Occipital lobe (tissue), 2 donors: ENCODE measurements around the gene CNTN5. TPM values are rescaled to one million over a fixed set of nuclear protein-coding genes. Genes with fewer than 3 reads are reported as not detected.
"Not testable (repeated sequence)": the region's sequence is repeated elsewhere in the genome, so short reads cannot be mapped to it uniquely, and the experiment has no call there.

Source experiments
- DNase-seq: peaks from one replicate; lab custom pipeline; 2025; lab: John Stamatoyannopoulos, UW
- total RNA-seq: library from RNA; depleted of rRNA; stranded (reverse); fragments of >200 nt; gene quantifications from one replicate; pipeline ENCODE4 v1.2.3, GENCODE V29; 2014

CNTN5 gene
- total RNA-seq, 1 donor from 2014 or later, result 10.6 TPM

DNA sequence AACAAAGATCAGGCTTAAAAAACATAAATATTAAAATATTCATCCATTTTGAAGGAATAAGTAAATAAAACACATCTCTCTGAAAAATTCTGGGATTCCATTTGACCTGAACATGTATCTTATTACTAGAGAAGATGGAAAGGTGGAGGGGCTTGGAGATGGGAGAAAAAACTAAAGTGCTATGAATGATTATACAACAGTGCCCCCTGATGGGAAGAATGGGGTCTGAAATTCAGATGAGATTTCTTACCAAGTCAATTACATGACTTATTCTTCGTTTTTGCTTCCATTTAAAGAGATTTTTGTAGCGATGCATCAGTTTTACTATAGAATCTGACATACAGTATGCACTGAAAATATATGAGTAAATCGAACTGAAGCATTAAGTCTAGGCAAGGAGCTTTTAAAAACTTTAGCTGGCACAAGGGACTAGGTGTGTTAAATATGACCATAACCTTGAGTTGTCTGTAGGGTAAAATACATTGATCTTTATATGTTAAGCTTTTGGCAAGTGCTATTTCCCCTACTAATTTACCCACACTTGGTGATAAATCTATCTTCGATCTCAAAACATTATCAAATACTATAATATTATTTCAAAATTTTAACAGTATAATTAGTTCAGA, 718.8 kb downstream of the CNTN5 start:
- DNase-seq, result no peak

DNA sequence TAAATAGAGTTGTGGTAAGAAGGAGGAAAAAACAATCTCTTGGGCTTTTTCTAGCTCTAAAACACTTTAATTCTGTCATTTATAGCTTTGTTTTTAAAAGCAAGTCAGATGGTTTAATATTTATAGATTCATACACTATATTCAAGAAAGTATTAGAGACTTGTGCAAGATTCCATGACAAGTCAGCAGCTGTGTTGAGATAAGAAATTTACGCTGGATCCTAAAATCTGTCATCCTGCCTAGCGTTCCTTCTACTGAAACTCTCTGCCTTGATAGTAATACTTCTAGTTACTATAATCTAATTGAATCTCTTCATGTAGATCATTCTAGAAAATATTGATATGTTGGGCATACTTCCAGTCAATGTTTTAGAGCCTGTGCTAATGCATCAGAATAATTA, 721.8 kb downstream of the CNTN5 start:
- no peak for DNase-seq

DNA sequence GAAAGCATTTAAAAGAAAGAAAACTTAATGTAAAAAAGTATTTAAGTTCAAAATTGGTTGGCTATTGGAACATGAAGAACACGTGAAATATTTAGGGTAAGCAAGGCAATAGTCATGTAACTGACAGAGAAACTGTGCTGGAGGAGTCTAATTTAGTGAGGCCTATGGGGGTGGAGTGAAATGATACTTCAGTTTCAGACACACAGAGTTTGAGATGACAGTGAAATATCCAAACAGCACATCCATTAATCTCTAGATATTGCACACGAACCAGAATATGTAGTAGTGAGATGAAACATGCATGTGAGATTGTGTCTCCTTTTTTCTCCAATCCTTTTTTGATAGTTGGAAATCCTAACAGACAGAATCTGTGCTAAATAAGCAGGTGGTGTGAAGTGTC, 739.0 kb downstream of the CNTN5 start:
- DNase-seq, result no peak

DNA sequence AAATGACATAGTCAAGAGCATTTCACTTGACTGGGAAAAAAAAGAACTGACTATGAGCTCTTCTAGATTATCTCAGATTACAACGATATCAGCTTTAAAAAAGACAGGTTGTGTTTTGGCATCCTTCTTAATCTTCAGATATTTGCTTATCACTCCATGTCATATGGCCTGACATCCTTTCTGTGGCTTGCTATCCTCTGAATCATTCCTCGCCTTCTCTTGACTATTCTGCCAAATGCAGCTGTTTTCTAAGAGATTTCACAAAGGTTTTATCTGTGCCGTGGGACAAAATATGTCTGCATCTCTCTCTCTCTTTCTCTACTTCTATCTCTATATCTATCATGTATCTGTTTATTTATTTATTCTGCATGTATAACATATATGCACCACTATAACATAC, 746.1 kb downstream of the CNTN5 start:
- DNase-seq, result no peak

DNA sequence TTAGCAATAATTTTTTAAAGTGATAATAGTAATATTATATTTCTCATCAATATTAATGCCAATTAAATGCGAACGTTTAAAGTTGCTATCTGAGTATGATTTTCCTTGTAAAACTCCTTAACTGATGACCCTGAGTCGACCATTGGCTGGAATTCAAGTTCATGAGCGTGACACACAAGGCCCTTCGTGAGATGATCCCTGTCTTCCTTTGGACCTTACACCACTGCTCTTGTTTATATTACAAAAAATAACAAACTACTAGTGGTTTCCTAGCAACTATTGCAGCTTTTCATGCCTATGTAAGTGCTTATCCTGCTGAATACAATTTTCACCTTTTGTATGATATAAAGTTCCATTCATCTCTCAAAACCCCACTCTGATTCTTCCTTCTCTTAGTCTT, 752.9 kb downstream of the CNTN5 start:
- DNase-seq, result no peak

DNA sequence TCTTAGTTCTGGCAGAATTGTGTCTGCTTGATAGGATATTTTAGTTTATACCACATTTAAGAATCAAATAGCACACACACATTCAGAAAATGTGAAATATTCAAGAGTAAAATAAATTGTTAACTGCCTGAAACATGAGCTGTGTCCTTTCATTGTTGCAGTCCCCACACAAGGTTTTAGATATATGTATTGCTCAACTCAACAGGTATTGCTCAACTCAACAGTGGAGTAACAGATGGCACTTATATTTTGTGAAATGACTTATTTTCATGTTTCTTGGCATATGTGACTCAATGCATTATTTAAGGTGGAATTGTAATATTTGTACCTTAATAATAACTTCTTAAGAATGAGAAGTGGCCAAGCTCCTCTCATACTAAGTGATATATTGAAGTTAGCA, 760.3 kb downstream of the CNTN5 start:
- no peak for DNase-seq

DNA sequence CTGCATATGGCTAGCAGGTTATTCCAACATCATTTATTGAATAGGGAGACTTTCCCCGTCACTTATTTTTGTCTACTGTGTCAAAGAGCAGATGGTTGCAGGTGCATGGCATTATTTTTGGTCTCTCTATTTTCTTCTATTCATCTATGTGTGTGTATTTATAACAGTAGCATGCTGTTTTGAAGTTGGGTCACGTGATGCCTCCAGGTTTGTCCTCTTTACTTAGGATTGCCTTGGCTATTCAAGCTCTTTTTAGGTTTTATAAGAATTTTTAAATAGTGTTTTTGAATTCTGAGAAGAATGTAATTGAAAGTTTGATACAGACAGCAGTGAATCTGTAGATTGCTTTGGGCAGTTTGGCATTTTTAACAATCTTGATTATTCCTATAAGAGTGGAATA, 770.6 kb downstream of the CNTN5 start:
- no peak for DNase-seq

DNA sequence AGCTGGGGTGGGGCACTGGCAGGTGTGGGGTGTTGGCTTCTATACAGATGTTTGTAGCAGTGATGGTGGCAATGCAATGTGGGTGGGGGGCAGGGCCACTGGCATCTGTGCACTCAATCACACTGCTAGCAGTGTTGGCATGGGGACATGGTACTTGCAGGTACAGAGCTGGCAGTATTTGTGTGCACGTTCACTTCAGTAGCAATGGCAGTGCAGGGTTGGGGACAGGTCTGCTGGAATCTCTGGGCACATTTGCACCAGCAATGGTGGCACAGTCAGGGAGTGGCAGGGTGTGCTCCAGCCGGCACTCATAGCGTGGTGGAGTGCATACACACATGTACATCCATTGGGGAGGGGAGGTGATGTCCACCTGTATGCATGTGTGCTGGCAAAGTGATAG, 775.2 kb downstream of the CNTN5 start:
- no peak for DNase-seq

DNA sequence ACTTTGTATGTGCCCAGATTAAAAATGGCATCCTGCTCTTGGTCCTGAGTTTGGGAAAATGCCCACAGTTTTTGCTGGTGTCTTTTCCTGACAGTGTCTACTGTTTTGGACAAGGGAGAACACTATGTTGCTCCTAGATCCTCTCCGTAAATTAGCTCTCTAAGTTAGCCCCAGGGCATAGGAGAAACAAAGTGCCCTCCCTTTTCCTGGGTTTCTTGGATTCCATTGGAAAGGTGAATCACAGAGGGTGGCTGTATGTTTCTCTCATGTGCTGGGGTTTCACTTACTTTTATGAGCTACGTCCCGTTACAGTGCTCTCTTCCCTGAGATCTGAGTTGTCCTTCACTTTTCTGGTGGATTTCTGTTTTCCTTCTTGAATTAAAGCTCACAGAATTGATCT, 782.8 kb downstream of the CNTN5 start:
- DNase-seq, result no peak

DNA sequence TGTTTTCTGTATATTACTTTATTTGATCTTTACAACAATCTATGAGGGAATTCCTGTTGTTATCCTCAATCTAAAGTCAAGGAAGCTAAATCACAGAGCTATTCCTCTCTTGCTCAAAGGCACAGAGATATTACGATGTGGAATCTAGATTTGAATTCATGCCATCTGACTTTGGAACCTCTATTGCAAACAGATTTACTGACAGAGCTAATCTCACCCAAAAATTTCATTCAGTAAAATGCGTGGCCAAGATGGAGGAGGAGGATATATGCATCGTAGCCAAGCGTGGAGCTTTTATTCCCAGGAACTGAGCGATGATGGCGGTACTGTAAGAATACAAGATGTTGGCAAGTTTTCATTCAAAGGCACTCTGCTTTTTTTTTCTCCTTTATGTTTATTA, 791.8 kb downstream of the CNTN5 start:
- no peak for DNase-seq

DNA sequence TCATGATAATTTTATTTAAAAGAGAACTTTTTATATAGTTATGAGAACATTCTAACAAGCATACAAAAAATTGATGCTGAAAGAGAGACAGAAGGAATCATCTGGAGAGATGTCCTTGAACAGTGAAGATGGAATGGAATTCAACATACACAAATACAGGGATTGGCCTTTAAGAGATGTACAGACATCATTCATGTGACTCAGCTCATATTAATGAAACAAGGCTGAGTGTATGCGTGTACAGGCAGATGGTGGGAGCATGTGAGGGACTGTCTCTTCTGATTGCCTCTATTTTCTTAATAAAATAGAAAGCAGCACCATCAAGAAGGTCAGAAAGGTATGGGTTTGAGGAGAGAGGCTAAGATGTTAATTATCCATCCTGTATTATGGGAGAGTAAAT, 793.3 kb downstream of the CNTN5 start:
- DNase-seq, result no peak

DNA sequence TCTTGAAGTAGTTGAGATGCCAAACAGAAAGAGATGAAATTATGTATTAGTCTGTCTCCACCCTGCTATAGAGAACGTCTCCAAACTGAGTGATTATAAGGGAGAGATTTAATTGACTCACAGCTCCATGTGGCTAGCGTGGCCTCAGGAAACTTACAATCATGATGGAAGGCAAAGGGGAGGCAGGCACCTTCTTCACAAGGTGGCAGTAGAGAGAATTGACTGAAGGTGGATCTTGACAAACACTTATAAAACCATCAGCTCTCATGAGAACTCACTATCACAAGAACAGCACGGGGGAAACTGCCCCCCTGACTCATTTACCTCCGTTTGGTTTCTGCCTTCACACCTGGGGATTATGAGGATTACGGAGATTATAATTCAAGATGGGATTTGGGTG, 794.0 kb downstream of the CNTN5 start:
- no peak for DNase-seq

DNA sequence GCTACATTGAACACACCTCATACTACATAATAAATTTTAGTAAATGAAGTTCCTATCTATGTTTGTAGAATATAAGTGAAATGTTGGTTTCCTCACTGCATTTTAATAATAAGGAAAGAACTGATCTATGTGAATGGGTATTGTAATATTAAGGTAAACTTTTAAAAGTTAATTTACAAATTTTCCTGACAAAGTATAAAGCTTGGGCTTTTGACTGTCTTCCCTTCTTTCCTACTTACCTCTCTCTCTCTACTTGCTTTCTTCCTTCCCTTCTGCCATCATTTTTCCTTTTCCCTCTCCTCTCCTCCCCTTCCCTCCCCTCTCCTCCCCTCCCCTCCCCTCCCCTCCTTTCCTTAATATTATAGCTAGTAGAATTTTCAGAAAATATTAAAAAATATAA, 798.2 kb downstream of the CNTN5 start:
- no peak for DNase-seq

DNA sequence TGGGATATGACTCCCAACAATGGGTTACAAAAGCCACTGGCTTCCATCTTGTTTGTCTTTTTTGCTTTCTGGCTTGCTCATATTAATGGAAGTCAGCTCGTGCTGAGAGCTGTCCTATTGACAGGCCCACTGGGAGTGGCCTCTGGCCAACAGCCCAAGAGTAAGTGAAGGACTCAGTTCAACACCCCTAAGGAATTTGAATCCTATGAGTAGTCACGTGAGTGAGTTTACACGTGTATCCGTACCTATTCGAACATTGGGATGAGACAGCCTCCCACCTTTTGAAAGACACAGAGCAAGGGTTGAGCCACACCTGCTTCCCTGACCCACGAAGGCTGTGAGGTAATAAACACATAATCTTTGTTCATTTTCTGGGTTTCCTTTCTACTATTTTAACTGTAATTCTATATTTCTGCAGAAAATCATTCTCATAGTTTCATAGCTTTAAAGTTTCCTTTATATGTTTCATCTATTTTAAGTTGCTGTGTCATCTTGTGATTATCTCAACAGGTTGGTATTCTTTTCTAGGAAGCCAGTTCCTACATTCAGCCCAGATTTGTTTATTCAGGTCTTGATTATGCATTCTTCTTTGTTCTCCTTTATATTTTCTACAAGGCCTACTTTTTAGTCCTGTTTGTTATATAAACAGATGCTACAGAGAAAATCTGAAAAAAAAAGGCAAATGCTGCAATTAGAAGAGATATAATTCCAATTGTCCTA, 802.3 kb downstream of the CNTN5 start:
- DNase-seq, result no peak

DNA sequence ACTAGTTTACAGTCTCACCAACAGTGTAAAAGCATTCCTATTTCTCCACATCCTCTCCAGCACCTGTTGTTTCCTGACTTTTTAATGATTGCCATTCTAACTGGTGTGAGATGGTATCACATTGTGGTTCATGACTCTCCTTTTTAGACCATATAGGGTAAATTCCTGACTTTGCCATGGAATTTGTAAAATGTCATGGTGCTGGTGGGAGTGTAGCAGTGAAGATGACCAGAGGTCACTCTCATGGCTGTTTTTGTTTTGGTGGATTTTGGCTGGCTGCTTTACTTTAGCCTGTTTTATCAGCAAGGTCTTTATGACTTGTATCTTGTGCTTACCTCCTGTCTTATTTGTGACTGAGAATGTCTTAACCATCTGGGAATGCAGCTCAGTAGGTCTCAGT, 816.0 kb downstream of the CNTN5 start:
- DNase-seq, result not testable (repeated sequence)

DNA sequence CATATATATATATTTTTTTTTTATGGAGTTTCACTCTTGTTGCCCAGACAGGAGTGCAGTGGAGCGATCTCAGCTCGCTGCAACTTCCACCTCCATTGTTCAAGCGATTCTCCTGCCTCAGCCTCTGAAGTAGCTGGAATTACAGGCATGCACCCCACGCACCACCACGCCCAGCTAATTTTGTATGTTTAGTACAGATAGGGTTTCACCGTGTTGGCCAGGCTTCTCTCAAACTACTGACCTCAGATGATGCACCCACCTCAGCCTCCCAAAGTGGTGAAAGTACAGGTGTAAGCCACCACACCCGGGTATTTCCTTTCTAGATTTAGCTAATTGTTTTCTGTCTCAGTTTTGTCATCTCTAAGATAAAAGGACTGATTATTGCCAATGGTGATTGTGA, 821.1 kb downstream of the CNTN5 start:
- DNase-seq, result no peak

DNA sequence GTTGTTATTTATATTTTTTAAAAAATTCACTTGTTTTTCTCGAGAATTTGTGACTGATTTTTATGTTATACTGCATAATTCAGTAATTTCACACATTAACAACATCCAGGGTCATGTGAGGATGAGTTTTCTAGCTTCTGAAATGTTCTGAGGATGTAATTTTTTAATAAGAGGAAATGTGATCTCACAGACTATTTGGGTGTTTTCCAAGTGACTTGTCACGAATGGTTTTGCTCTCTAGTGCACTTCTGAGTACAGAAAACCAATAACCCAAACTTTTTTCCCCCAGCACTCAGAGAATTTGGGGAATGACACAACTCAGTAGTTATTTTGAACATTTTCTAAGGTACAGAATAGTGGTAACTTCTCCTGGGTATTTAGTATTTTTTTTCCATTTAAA, 845.2 kb downstream of the CNTN5 start:
- no peak for DNase-seq

DNA sequence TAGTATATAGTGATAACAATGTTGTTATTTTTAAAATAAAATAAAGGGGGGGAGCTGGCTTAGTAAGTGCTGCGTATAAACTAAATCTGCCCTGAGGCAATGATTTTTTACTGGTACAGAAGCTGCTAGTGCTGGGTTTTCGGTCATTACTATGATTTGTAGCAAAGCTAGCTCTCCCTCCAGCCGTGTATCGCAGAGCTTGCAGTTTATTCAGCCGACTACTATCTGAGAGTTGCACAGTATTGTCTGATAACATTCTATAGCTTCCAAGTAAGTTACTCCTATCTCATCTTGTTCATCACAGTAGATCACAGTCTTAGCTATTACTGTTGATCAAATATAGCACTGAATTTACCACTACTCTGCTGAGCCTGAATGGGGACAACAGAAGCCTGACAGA, 860.9 kb downstream of the CNTN5 start:
- no peak for DNase-seq

DNA sequence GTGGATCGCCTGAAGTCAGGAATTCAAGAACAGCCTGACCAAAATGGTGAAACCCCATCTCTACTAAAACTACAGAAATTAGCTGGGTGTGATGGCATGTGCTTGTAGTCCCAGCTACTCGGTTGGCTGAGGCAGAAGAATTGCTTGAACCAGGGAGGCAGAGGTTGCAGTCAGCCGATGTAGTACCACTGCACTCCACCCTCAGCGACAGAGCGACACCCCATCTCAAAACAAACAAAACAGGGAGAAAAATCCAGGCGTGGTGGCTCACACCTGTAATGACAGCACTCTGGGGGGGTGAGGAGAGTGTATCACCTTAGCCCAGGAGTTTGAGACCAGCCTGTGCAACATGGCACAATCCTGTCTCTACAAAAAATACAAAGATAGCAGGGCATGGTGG, 864.0 kb downstream of the CNTN5 start:
- no peak for DNase-seq

DNA sequence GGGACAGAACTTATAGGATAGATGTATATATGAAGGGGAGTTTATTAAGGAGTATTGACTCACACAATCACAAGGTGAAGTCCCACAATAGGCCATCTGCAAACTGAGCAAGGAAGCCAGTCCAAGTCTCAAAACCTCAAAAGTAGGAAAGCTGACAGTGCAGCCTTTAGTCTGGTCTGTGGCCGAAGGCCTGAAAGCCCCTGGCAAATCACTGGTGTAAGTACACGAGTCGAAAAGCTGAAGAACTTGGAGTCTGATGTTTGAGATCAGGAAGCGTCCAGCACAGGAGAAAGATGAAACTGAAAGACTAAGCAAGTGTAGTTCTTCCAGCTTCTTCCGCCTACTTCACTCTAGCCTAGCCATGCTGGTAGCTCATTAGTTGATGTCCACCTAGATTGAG, 866.7 kb downstream of the CNTN5 start:
- DNase-seq, result no peak

DNA sequence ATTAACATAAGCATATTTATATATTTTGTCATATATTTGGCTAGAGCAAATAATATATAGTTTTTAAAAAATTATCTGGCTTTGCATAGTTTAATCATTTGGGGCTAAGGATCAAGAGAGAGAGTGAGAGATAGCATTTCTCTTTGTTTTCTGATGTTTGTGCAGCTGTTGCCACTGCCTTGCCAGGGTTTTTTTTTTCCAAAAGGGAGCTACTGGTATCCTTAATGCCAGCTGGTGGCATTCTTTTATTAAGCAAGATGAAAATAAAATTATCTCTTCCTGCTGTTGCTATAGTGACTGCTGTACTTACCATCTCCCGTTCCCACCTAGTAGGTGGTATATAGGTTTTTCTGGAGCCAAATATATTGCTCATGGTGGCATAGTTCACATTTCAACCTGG, 873.1 kb downstream of the CNTN5 start:
- no peak for DNase-seq

DNA sequence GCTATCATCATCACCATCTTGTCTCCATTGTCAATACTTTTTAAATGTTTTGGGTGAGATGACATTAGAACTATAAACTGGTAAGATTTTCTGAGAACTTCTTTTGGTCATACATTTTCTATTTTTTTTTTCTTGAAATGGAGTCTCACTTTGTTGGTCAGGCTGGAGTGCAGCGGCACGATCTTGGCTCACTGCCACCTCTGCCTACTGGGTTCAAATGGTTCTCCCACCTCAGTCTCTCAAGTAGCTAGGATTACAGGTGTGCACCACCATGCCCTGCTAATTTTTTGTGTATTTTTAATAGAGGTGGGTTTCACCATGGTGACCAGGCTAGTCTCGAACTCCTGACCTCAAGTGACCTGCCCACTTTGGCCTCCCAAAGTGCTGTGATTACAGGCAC, 880.4 kb downstream of the CNTN5 start:
- no peak for DNase-seq

DNA sequence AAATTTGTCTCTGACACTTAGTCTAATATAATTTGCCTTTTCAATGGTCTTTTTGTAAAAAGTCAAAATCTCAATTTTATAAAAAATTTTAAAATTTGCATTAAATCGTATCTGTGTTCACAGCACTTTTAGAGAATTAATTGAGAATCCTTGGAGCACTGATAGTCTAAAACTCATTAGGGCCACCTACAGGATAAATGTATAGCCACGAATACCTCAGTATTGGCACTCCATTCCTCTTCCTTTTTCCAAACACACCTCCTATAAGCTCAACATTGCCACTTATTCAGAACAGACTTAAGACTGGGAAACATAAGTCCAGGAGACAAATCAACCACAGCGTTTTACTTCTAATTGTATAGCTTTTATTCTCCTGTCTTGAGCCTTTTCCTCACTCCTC, 890.4 kb downstream of the CNTN5 start:
- DNase-seq, result no peak

DNA sequence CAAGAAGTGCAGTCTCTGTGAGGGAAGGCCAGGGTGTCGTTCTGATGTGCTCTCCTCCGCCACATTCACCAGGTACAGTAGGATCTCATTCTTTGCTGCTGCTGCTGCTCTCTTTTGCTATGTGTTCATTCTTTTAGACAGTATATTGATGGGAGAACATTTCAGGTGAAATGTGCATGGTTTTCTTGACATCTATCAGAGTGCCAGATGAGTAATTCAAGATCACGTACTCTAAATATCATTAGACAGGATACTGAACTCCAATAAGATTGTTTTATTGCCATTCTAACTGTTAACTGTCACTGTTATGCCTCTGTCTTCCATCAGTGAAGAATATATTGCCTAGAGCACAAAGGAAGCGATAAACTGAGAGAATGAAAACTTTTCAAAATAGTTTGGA, 895.3 kb downstream of the CNTN5 start:
- no peak for DNase-seq
